ENCODE data around the gene OLFML3.

- TF ChIP-seq CTCF (conservative IDR thresholded peaks at IDR 0.05; ENCODE audit: low read depth, low read length) (no peak), EZH2 (IDR thresholded peaks at IDR 0.05; ENCODE audit: low read length, unreplicated experiment) (no peak)
Measured at GRCh38 chr1:114002492-114003239, 23.4 kb downstream of the OLFML3 start.

Data from PC-3 (cell line).